Measurements from ENCODE around the gene UBXN6. TPM values are rescaled to one million over a fixed set of nuclear protein-coding genes. Genes with fewer than 3 reads are reported as not detected.

Gene UBXN6
- total RNA-seq, 1 experiment from 2014 or later: 76.5 TPM

DNA sequence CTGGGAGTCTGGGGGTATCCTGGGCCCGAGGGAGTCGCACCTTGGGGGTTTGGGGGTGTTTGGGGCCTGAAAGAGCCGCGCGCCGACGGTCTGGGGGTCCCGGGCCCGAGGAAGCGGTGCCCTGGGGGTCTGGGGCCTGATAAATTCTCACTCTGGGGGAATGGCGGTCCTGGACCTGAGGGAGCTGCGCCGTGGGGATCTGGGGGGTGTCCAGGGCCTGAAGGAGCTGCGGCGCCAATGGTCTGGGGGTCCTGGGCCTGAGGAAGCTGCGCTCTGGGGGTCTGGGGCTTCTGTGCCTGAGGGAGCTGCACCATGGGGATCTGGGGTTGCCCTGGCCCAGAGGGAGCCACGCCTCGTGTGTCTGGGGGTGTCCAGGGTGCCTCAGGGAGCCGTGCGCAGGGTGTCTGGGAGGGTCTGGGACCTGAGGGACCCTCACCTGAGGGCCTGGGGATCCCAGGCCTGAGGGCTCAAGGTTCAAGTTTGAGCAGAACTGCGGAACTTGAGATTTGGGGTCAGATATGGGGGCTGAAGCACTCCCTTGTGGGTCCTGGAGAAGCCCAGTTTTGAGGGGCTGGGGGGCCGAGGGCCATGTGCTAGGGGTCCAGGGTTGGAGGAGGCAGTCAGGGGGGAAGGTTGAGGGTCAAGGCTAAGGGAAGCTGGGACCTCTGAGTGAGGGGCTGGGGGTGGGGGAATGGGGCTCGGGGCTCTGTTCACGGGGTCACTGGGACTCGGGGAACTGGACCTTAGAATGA is 15.6 kb upstream of the UBXN6 start:
- ChIA-PET POLR2A (no interaction called here), RAD21 (ENCODE audit: low non-redundant PET in 1 of 2, low total read pairs in 2 of 2, uncharacterized antibody in 2 of 2, unreplicated experiment in 2 of 2) (no interaction called here), CTCF (no interaction called here)
- peak overlapping the region; percentile 99 for H3K4me2 ChIP-seq (ENCODE audit: low read length)
- H3K36me3 ChIP-seq (ENCODE audit: control insufficient read depth in 1 of 2, insufficient read depth in 2 of 2, low read length in 2 of 2): peaks cover 8 to 15% of the 10 kb centered on the region in 2 experiments; a peak in 3 of 4 replicates
- no peaks in the 10 kb centered on the region for H3K9me3 ChIP-seq (ENCODE audit: control insufficient read depth in 1 of 2, insufficient read depth in 1 of 2, low read depth in 1 of 2, low read length in 2 of 2)
- peaks cover 14 to 29% of the 10 kb centered on the region in 2 experiments for H3K4me1 ChIP-seq (ENCODE audit: control insufficient read depth in 1 of 2, insufficient read depth in 2 of 2, low read length in 2 of 2)
- H3K9ac ChIP-seq (ENCODE audit: low read length): peak overlapping the region; percentile 92
- no peaks in the 10 kb centered on the region for H3K27me3 ChIP-seq (ENCODE audit: insufficient read depth, low read length)
- peak overlapping the region; percentile 91 to 92 for H3K4me3 ChIP-seq (replicated peaks in 1 of 2; ENCODE audit: low read depth in 1 of 2, low read length in 2 of 2)
- peak overlapping the region; percentile 85 for H3K27ac ChIP-seq (ENCODE audit: low read depth, low read length)
- intact Hi-C loops (cut with micrococcal nuclease): no loop called here
- no TSS peak for BruUV-seq (replicated peaks)
- ATAC-seq (no peak), DNase-seq (ENCODE audit: low read depth, low spot score) (no peak)
- no peaks in the 10 kb centered on the region for H3K9me2 ChIP-seq (ENCODE audit: insufficient read depth)
- H4K20me1 ChIP-seq (ENCODE audit: insufficient read depth): no peaks in the 10 kb centered on the region
- TF ChIP-seq CBX3 (IDR thresholded peaks at IDR 0.05; ENCODE audit: low read depth) (no peak), SP1 (IDR thresholded peaks at IDR 0.05; ENCODE audit: low read depth) (no peak), SRF (IDR thresholded peaks at IDR 0.05; ENCODE audit: low read depth) (no peak), POLR2A (IDR thresholded peaks at IDR 0.05; ENCODE audit: borderline replicate concordance, extremely low read depth, insufficient read depth, insufficient read length) (no peak), CEBPB (IDR thresholded peaks at IDR 0.05; ENCODE audit: low read depth) (no peak), RAD21 (IDR thresholded peaks at IDR 0.05; ENCODE audit: low read depth) (no peak), ZFX (IDR thresholded peaks at IDR 0.05) (no peak), EZH2phosphoT487 (IDR thresholded peaks at IDR 0.05; ENCODE audit: borderline replicate concordance) (no peak), YY1 (IDR thresholded peaks at IDR 0.05; ENCODE audit: extremely low read depth, insufficient replicate concordance, low read depth, low read length) (no peak), EGR1 (IDR thresholded peaks at IDR 0.05; ENCODE audit: low read depth) (no peak)
- TF ChIP-seq, protein P1, sequence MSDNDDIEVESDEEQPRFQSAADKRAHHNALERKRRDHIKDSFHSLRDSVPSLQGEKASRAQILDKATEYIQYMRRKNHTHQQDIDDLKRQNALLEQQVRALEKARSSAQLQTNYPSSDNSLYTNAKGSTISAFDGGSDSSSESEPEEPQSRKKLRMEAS (IDR thresholded peaks at IDR 0.05): no peak
- TF ChIP-seq, protein P2, sequence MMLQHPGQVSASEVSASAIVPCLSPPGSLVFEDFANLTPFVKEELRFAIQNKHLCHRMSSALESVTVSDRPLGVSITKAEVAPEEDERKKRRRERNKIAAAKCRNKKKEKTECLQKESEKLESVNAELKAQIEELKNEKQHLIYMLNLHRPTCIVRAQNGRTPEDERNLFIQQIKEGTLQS (IDR thresholded peaks at IDR 0.05): no peak
- H2AFZ ChIP-seq (ENCODE audit: low read depth, low read length, poor library complexity, severe bottlenecking): no peak overlapping the region
- H3K79me2 ChIP-seq (ENCODE audit: insufficient read depth, low read length): peaks cover 27% of the 10 kb centered on the region
